HepG2 (cell line): Measurements from ENCODE around the gene FAM47A.

ENCODE experiments used
- FOXA3 ChIP-seq: IDR thresholded peaks from 2 replicates; pipeline ENCODE4 v1.6.1; 2016; ENCODE audit warnings: missing genetic modification reagents, missing compliant biosample characterization
- NFIB ChIP-seq: sonication (generic); formaldehyde crosslinking; IDR thresholded peaks from 2 replicates; pipeline ENCODE4 v1.9.0; 2021; ENCODE audit warnings: missing genetic modification reagents, mild to moderate bottlenecking, borderline replicate concordance
- RNF219 ChIP-seq: sonication (generic); formaldehyde crosslinking; IDR thresholded peaks from 2 replicates; pipeline ENCODE4 v1.5.0; 2020; ENCODE audit warnings: mild to moderate bottlenecking, missing genetic modification reagents
- TAF1 ChIP-seq: sonication (generic); formaldehyde crosslinking; IDR thresholded peaks from 2 replicates; pipeline ENCODE4 v1.4.0; 2020; ENCODE audit warnings: missing genetic modification reagents

DNA sequence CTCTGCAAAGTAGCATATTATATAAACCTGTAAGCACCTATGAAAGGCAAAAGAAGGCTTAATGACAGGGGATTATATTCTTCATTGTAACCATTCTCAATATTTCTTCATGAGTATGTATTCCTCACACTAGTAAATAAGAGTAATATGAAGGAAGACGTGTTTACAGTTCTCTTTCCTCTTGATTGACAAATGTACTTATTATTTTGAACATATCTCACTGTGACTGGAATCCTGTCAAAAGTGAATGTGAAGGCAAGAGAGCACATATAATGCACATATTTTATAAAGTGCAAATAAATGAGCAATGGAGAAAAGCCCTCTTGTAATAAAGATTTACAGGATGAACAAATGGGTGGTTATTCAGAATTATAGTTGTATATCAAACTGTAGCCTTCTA lies 19.7 kb downstream of the FAM47A start:
- TF ChIP-seq FOXA3 (CRISPR knock-in tag): no peak
- no peak for TF ChIP-seq TAF1
- TF ChIP-seq RNF219 (CRISPR knock-in tag): no peak
- TF ChIP-seq NFIB (CRISPR knock-in tag): no peak
